Breast epithelium (tissue), 4 donors: ENCODE data around the gene MT1M. TPM values are rescaled to one million over a fixed set of nuclear protein-coding genes. Genes with fewer than 3 reads are reported as not detected.

Source experiments
- DNase-seq, 2 donors: peaks; one replicate each; pipeline ENCODE4 v3.0.0-alpha.2; 2019; ENCODE audit warnings: low spot score in 2 of 2
- H3K27ac ChIP-seq, 2 donors: fragments of 200-600 bp; sonication (generic) in 1 of 2; one replicate each; pipeline ENCODE4 v1.5.1; 2016 to 2019; ENCODE audit warnings: mild to moderate bottlenecking in 1 of 2
- H3K27me3 ChIP-seq, 2 donors: fragments of 200-600 bp; sonication (generic) in 1 of 2; one replicate each; pipeline versions ENCODE4 v1.5.1 to v1.6.0; 2017 to 2019; ENCODE audit warnings: control low read depth in 1 of 2, mild to moderate bottlenecking in 1 of 2
- H3K36me3 ChIP-seq: fragments of 200-600 bp; one replicate; pipeline ENCODE4 v1.5.1; 2019
- H3K4me1 ChIP-seq, 2 donors: fragments of 200-600 bp; sonication (generic); one replicate each; pipeline ENCODE4 v1.5.1; 2016 to 2019; ENCODE audit warnings: control low read depth in 1 of 2
- H3K4me3 ChIP-seq, 3 donors: fragments of 200-600 bp; sonication (generic); 1 replicate in 2 of 3; 2 replicates in 1 of 3; pipeline ENCODE4 v1.5.1; 2016 to 2019; ENCODE audit warnings: mild to moderate bottlenecking in 3 of 3, moderate library complexity in 2 of 3
- H3K9me3 ChIP-seq, 2 donors: fragments of 200-600 bp; sonication (generic) in 1 of 2; one replicate each; pipeline ENCODE4 v1.5.1; 2016 to 2019; ENCODE audit warnings: control low read depth in 1 of 2
- POLR2A ChIP-seq: fragments of 450-650 bp; IDR thresholded peaks from one replicate; pipeline ENCODE4 v1.6.1; 2016; ENCODE audit warnings: antibody characterized with exemption, mild to moderate bottlenecking, moderate library complexity
- POLR2AphosphoS5 ChIP-seq, 3 donors: sonication (generic); formaldehyde crosslinking; IDR thresholded peaks; one replicate each; pipeline ENCODE4 v1.6.1; 2017; ENCODE audit warnings: antibody characterized with exemption in 3 of 3
- intact Hi-C: fragments of 100-400 bp; cut with DNase I; formaldehyde crosslinking; loops from one replicate; pipeline ENCODE4 v1.15.1; 2023; ENCODE audit warnings: low total_unique reads
- total RNA-seq, 3 donors: library from RNA; depleted of rRNA; stranded (reverse); fragments of >200 nt; gene quantifications; one replicate each; pipeline ENCODE4 v1.1.0, GENCODE V29; 2016
- TF ChIP-seq, protein P1 (sequence below), 3 donors: fragments of 450-650 bp; IDR thresholded peaks; one replicate each; pipeline ENCODE4 v1.5.1; 2016 to 2017; ENCODE audit warnings: antibody characterized with exemption in 3 of 3, mild to moderate bottlenecking in 3 of 3, moderate library complexity in 3 of 3

The MT1M gene
- total RNA-seq, 3 donors from 2014 or later: 42.9 to 120 (median 46.0) TPM

DNA sequence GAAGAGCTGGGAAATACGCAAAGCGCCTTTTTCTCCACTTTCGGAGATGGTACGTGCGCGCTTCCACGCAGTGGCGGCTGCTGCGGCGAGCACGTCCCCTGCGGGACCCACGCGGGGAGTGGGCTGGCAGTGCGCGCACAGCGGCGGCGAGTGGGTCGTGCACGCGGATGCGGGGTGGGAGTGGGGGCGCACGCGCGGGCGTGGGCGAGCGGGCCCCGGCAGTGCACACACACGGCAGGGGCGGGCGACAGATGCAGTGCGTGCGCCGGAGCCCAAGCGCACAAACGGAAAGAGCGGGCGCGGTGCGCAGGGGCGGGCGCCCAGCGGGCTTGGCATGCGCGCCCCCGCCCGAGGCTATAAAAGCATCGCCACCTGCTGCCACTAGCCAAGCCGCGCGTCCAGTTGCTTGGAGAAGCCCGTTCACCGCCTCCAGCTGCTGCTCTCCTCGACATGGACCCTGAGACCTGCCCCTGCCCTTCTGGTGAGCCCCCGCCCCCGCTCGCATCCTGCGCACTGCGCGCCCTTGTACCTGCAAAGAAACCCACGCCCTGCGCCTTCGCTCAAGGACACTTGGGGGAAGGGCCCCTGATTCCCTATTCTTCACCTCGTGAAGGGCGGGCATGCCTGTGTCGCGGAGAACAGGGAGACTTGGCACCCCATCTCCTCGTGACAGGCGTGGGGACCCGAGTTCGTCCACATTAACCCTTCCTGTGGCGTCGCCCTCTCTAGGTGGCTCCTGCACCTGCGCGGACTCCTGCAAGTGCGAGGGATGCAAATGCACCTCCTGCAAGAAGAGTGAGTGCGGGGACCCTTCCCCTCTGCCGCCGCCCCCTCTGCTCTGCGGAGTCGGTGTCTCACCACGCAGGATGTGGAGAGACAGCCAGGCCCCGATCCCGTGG, 43.1 kb upstream of the MT1M start, which contains the start of gene MT3:
TSS of gene MT3 (plus strand) at position 388 of the 899 bp plus-strand sequence. CDS start at position 451, 63 bp downstream.
- H3K27ac ChIP-seq: no peak within 1 kb of the TSS
- intact Hi-C loops: loop anchor here (10.0 kb wide), 1 partner anchor 115 kb away; no protein-coding TSS in a partner anchor
- peaks cover 0 to 18% of the 10 kb centered on the region in 2 donors for H3K27me3 ChIP-seq
- H3K36me3 ChIP-seq: no peaks in the 10 kb centered on the region
- peak within 1 kb of the TSS; percentile 34 to 69 (median 49) for H3K4me3 ChIP-seq
- no peak for DNase-seq
- TF ChIP-seq POLR2AphosphoS5 (IDR thresholded peaks at IDR 0.05) (no peak), POLR2A (no peak)
- TF ChIP-seq, protein P1, sequence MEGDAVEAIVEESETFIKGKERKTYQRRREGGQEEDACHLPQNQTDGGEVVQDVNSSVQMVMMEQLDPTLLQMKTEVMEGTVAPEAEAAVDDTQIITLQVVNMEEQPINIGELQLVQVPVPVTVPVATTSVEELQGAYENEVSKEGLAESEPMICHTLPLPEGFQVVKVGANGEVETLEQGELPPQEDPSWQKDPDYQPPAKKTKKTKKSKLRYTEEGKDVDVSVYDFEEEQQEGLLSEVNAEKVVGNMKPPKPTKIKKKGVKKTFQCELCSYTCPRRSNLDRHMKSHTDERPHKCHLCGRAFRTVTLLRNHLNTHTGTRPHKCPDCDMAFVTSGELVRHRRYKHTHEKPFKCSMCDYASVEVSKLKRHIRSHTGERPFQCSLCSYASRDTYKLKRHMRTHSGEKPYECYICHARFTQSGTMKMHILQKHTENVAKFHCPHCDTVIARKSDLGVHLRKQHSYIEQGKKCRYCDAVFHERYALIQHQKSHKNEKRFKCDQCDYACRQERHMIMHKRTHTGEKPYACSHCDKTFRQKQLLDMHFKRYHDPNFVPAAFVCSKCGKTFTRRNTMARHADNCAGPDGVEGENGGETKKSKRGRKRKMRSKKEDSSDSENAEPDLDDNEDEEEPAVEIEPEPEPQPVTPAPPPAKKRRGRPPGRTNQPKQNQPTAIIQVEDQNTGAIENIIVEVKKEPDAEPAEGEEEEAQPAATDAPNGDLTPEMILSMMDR (IDR thresholded peaks at IDR 0.05): no peak
- no peaks in the 10 kb centered on the region for H3K9me3 ChIP-seq
- peaks cover 3 to 9% of the 10 kb centered on the region in 2 donors for H3K4me1 ChIP-seq

DNA sequence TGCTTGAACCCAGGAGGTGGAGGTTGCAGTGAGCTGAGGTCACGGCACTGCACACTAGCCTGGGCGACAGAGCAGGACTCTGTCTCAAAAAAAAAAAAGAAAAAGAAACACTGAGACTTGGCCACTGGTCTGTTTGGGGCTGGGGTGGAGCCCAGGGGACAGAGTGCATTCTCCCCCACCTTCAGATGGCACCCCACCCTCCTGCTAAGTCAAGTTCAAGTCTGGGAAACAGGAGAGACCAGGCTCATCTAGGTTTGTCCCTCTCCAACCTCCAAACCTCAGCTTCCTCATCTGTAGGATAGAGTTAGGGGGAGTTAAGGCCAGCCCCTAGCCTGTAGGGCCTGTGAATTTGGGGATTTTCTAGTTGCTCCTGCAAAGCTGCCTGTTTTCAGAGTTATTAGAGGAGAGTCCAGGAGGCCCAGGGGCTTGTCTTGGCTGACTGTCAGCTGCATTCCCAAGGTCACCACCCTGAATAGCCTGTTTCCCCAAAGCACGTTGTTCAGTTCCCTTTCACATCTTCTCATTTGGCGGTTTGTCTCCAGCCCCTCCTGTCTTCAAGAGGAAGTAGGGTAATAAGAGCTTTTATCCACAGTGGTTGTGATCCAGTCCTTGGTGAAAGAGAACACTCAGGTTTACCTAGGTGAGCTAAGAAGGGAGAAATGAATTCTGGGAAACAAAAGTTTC, 40.9 kb upstream of the MT1M start:
- no peak overlapping the region for H3K4me3 ChIP-seq
- H3K36me3 ChIP-seq: no peaks in the 10 kb centered on the region
- H3K27me3 ChIP-seq: peaks cover 0 to 18% of the 10 kb centered on the region in 2 donors
- no peaks in the 10 kb centered on the region for H3K9me3 ChIP-seq
- no peak for DNase-seq
- H3K4me1 ChIP-seq: peaks cover 3 to 9% of the 10 kb centered on the region in 2 donors
- intact Hi-C loops: loop anchor here (10.0 kb wide), 1 partner anchor 113 kb away; no protein-coding TSS in a partner anchor
- TF ChIP-seq POLR2A: no peak
- TF ChIP-seq, protein P1 (IDR thresholded peaks at IDR 0.05): no peak
- TF ChIP-seq POLR2AphosphoS5 (IDR thresholded peaks at IDR 0.05): no peak
- no peak overlapping the region for H3K27ac ChIP-seq

DNA sequence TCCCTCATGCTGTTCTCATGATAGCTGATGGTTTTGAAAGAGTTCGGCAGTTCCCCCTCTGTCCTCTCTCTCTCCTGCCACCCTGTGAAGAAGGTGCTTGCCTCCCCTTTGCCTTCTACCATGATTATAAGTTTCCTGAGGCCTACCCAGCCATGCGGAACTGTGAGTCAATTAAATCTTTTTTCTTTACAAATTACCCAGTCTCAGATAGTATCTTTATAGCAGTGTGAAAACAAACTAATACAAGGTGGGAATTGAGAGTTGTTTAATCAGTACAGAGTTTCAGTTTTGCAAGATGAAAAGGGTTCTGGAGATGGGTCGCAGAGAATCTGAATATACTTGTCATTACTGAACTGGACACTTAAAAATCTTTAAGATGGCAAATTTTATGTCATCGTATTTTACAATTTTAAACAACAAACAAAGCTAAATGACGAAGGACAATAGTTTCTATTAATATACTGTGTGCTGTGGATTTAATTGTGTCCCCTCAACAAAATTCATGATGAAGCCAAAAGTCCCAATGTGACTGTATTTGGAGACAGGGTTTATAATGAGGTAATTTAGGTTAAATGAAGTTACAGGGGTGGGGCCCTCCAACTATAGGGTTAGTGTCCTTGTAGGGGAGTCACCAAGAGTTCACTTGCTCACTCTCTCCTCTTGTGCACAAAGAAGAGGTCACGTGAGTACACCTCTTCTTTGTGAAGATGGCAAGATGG, 38.7 kb upstream of the MT1M start:
- TF ChIP-seq, protein P1 (IDR thresholded peaks at IDR 0.05): no peak
- no peak for TF ChIP-seq POLR2A
- no peak for TF ChIP-seq POLR2AphosphoS5 (IDR thresholded peaks at IDR 0.05)
- Histone ChIP-seq H3K4me3 (no peak overlapping the region), H3K27me3 (peaks cover 0 to 18% of the 10 kb centered on the region in 2 donors), H3K9me3 (no peaks in the 10 kb centered on the region), H3K4me1 (peaks cover 3 to 9% of the 10 kb centered on the region in 2 donors), H3K27ac (no peak overlapping the region), H3K36me3 (no peaks in the 10 kb centered on the region)
- DNase-seq: no peak
- intact Hi-C loops: loop anchor here (10.0 kb wide), 1 partner anchor 111 kb away; no protein-coding TSS in a partner anchor

DNA sequence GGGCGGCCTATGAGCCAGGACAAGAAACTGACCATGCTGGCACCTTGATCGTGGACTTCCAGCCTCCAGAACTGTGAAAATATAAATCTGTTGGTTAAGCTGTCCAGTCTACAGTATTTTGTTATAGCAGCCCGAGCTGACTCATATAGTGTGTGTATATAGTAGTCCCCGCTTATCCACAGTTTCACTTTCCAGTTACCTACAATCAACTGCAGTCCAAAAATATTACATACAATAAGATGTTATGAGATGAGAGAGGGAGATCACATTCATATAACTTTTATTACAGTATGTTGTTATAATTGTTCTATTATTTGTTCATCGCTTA, 38.2 kb upstream of the MT1M start:
- intact Hi-C loops: loop anchor here (10.0 kb wide), 1 partner anchor 111 kb away; no protein-coding TSS in a partner anchor
- Histone ChIP-seq H3K36me3 (no peaks in the 10 kb centered on the region), H3K4me3 (no peak overlapping the region), H3K9me3 (no peaks in the 10 kb centered on the region), H3K4me1 (peaks cover under 1 to 5% of the 10 kb centered on the region in 2 donors), H3K27me3 (peaks cover 0 to 14% of the 10 kb centered on the region in 2 donors), H3K27ac (no peak overlapping the region)
- TF ChIP-seq POLR2AphosphoS5 (IDR thresholded peaks at IDR 0.05) (no peak), POLR2A (no peak)
- TF ChIP-seq, protein P1 (IDR thresholded peaks at IDR 0.05): no peak
- no peak for DNase-seq
